Adrenal gland (tissue), 12 donors: ENCODE measurements around the gene MIR17HG. TPM values are rescaled to one million over a fixed set of nuclear protein-coding genes. Genes with fewer than 3 reads are reported as not detected.

ENCODE experiments used
- DNase-seq, 7 donors: peaks; one replicate each; pipeline ENCODE4 v3.0.0-alpha.2; 2019 to 2020
- H3K27ac ChIP-seq, 5 donors: fragments of 200-600 bp; sonication (generic) in 4 of 5; 1 replicate in 3 of 5; 2 replicates in 2 of 5; pipeline versions ENCODE4 v1.5.1 to v1.8.0; 2016 to 2020; ENCODE audit warnings: mild to moderate bottlenecking in 1 of 5
- H3K27me3 ChIP-seq: fragments of 200-600 bp; 2 replicates; pipeline ENCODE4 v1.8.0; 2021
- H3K36me3 ChIP-seq, 2 donors: fragments of 200-600 bp; replicated peaks in 1 of 2; 1 replicate in 1 of 2; 2 replicates in 1 of 2; pipeline versions ENCODE4 v1.5.1 to v1.8.0; 2018 to 2022
- H3K4me1 ChIP-seq, 2 donors: fragments of 200-600 bp; replicated peaks in 1 of 2; 1 replicate in 1 of 2; 2 replicates in 1 of 2; pipeline versions ENCODE4 v1.5.1 to v1.8.0; 2018 to 2021
- H3K4me3 ChIP-seq, 4 donors: fragments of 200-600 bp; sonication (generic) in 3 of 4; one replicate each; pipeline ENCODE4 v1.5.1; 2016 to 2018
- H3K9me3 ChIP-seq, 3 donors: fragments of 200-600 bp; sonication (generic) in 1 of 3; replicated peaks in 1 of 3; 1 replicate in 2 of 3; 2 replicates in 1 of 3; pipeline versions ENCODE4 v1.5.1 to v1.8.0; 2016 to 2021
- POLR2A ChIP-seq, 2 donors: fragments of 450-650 bp; IDR thresholded peaks; one replicate each; pipeline ENCODE4 v1.6.1; 2017; ENCODE audit warnings: antibody characterized with exemption in 2 of 2, mild to moderate bottlenecking in 2 of 2, moderate library complexity in 1 of 2
- WGBS, 4 donors: extraction: QIAGEN DNeasy Blood & Tissue Kit in 2 of 4; methylation state at CpG; one replicate each; pipeline versions ENCODE4 v1.1.5 to v1.1.7; 2013 to 2017; 5-methylcytosine and 5-hydroxymethylcytosine counted together
- intact Hi-C, 2 donors: fragments of 100-400 bp; cut with DNase I; formaldehyde crosslinking; loops; one replicate each; pipeline versions ENCODE4 v1.14.1 to v1.15.0; 2022 to 2023
- polyA plus RNA-seq, 3 donors: library from polyadenylated mRNA; stranded (reverse); fragments of 200-250 nt in 2 of 3; fragments of 350-450 nt in 1 of 3; fragmentation: Illumina TruSeq in 1 of 3; extraction: RNeasy Lipid Tissue Mini Kit (QIAGEN cat#74804) in 1 of 3; gene quantifications; one replicate each; pipeline ENCODE4 v1.2.3, GENCODE V29; 2013 to 2014
- total RNA-seq, 9 donors: library from RNA; depleted of rRNA in 4 of 9; stranded (reverse); fragments of >200 nt in 4 of 9; fragments of 120-200 nt in 1 of 9; fragmentation: NEBNext Ultra II Directional in 1 of 9; extraction: Animal tissue kit (Norgen Biotek cat#: 25700) in 1 of 9; gene quantifications; one replicate each; pipeline versions ENCODE4 v1.1.0 to v1.2.4, GENCODE V29; 2013 to 2023
- TF ChIP-seq, protein P1 (sequence below), 6 experiments: fragments of 450-650 bp in 4 of 6; fragments of 200-600 bp in 2 of 6; sonication (generic) in 1 of 6; IDR thresholded peaks; 1 replicate in 5 of 6; 2 replicates in 1 of 6; pipeline versions ENCODE4 v1.5.1 to v1.8.0; 2016 to 2021; ENCODE audit warnings: antibody characterized with exemption in 6 of 6, mild to moderate bottlenecking in 2 of 6, moderate library complexity in 1 of 6
- donor health status: healthy with polysubstance abuse.
- donor health status: Bipolar disorder and iron deficiency.
- donor health status: DM: yes; HTN: yes; CAD: no.
- donor health status: DM: no; HTN: no; CAD: no.
- donor health status: DM: no; HTN: no; CAD: no.
- donor health status: DM: yes; HTN: yes; CAD: no.

Gene MIR17HG
- total and polyA plus RNA-seq, 12 donors: 0.41 to 5.4 (median 1.9) TPM

DNA sequence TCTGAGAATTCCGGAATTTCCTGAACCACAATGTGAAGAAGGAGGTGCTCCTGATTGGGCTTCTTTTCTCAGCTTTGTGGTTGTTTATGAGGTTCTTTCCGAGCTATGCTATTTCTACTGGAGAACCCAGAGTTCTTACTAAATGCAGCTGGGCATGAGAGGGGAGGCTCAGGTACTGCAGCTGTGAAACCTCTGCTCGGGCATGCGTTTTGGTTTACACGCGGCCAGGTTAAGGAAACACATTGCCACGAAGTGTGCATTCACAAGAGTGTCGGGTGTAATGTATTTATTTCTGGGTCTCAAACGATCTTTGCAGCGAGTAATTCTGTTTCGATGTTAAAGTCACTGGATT lies 661 bp upstream of the MIR17HG start:
- H3K27ac ChIP-seq: peak overlapping the region in 1 of 5 donors; percentile 92

DNA sequence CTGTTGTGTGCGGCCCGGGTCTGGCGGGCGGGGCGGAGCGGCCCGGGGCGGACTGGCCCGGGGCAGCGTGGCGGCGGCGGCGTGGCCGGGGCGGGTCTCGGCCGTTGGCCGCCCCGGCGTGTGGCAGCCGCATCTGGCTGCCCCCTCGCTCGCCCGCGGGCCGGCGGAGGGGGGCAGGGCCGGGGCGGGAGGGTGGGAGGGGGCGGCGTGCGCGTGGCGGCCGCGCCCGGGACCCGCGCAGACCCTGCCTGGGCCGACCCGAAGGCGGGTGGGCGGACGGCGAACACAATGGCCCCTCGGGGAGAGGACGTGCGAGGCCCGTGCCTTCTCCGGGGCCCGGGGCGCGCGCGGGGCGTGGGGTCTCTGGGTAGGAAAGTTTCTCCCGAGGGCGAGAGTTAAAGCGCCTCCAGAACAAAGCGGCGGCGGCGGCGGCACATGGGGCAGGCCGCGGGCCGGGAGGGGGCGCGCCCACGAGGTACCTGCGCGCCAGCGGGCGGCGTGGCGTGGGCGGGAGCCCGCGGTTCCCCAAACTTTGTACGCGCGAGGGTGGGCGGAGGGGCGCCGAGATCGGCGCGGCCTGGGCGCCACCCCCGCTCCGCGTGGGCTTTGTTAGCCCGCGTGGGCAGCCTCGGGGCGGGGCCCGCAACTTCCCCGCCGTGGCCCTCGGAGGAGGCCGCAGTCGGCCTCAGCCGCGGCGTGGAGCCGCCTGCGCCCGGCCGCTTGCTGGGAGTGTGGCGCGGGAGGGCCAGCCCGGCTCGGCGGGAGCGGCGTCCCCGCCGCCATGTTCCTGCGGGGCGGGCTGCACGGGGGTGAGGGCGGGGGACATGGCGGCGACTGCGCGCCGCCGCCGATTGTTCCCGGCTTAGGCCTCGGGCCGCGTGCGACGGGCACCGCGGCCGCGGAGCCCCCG lies 764 bp downstream of the MIR17HG start:
- intact Hi-C loops: no loop called here
- no peaks in the 10 kb centered on the region for H3K36me3 ChIP-seq
- peak; percentile 20 to 58 (median 40) for DNase-seq
- 0 to 1% (median 0%) methylated on average over 10 to 141 of the region's 141 CpGs for WGBS, 4 donors
- peaks cover 16% of the 10 kb centered on the region for H3K27me3 ChIP-seq
- peak overlapping the region in 3 of 4 donors; percentile 43 to 97 (median 60) for H3K4me3 ChIP-seq
- peak overlapping the region; percentile 84 to 99 (median 92) for H3K27ac ChIP-seq
- peak in 1 of 2 donors; percentile 28 for TF ChIP-seq POLR2A (IDR thresholded peaks at IDR 0.05)
- TF ChIP-seq, protein P1, sequence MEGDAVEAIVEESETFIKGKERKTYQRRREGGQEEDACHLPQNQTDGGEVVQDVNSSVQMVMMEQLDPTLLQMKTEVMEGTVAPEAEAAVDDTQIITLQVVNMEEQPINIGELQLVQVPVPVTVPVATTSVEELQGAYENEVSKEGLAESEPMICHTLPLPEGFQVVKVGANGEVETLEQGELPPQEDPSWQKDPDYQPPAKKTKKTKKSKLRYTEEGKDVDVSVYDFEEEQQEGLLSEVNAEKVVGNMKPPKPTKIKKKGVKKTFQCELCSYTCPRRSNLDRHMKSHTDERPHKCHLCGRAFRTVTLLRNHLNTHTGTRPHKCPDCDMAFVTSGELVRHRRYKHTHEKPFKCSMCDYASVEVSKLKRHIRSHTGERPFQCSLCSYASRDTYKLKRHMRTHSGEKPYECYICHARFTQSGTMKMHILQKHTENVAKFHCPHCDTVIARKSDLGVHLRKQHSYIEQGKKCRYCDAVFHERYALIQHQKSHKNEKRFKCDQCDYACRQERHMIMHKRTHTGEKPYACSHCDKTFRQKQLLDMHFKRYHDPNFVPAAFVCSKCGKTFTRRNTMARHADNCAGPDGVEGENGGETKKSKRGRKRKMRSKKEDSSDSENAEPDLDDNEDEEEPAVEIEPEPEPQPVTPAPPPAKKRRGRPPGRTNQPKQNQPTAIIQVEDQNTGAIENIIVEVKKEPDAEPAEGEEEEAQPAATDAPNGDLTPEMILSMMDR (IDR thresholded peaks at IDR 0.05): peak in 2 of 6 experiments; percentile 5 to 9
- H3K9me3 ChIP-seq: no peaks in the 10 kb centered on the region
- peaks cover 0 to 22% of the 10 kb centered on the region in 2 donors for H3K4me1 ChIP-seq

More for the DNA sequence above, 661 bp upstream of the MIR17HG start:
- Histone ChIP-seq H3K36me3 (no peaks in the 10 kb centered on the region), H3K9me3 (no peaks in the 10 kb centered on the region), H3K27me3 (peaks cover 16% of the 10 kb centered on the region), H3K4me3 (peak overlapping the region in 2 of 4 donors; percentile 43 to 97), H3K4me1 (peaks cover 0 to 22% of the 10 kb centered on the region in 2 donors)
- 2 to 4% (median 3%) methylated on average over 10 to 11 of the region's 11 CpGs for WGBS, 4 donors
- intact Hi-C loops: no loop called here
- TF ChIP-seq, protein P1 (IDR thresholded peaks at IDR 0.05): no peak
- no peak for TF ChIP-seq POLR2A (IDR thresholded peaks at IDR 0.05)
- peak in 1 of 7 donors; percentile 2 for DNase-seq

DNA sequence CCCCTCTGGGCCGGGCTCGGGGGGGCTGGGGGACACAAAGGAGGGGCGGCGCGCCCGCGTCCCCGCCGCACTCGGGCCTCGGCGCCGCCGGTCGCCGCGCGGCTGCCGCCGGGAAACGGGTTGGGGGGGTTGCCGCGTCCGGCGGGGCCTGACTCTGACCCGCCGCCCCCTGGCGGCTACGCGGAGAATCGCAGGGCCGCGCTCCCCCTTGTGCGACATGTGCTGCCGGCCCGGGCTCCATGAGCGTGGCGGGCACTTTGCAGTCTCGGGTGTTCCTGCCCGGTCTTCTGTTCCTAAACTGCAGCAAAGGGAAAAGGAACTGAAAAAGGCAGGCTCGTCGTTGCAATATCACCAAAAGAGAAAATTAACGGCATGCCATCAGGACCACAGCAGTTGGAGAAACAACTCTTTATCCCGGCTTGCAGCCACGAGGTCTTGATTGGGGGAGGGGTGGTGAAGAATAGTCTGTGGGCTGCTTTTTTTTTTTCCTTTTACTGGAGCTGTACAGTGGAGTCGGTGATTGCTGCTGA lies 1.5 kb downstream of the MIR17HG start:
- Histone ChIP-seq H3K4me1 (peaks cover 0 to 29% of the 10 kb centered on the region in 2 donors), H3K36me3 (peaks cover 0 to under 1% of the 10 kb centered on the region in 2 donors), H3K27me3 (peaks cover 16% of the 10 kb centered on the region), H3K27ac (peak overlapping the region; percentile 22 to 99 (median 92)), H3K4me3 (peak overlapping the region in 2 of 4 donors; percentile 41 to 97), H3K9me3 (no peaks in the 10 kb centered on the region)
- DNase-seq: peak; percentile 88 to 96 (median 95)
- TF ChIP-seq, protein P1 (IDR thresholded peaks at IDR 0.05): peak; percentile 78 to 99 (median 88)
- no peak for TF ChIP-seq POLR2A (IDR thresholded peaks at IDR 0.05)
- intact Hi-C loops: no loop called here
- WGBS, 4 donors: 0 to 1% (median 0%) methylated on average over 6 to 46 of the region's 46 CpGs
